ENCODE results near the gene ARR3.
"Not testable (repeated sequence)": the region's sequence is repeated elsewhere in the genome, so short reads cannot be mapped to it uniquely, and the experiment has no call there.

The ARR3 gene

GRCh38 chrX:70274029-70274428 is 5.9 kb downstream of the ARR3 start:
- DNase-seq (ENCODE audit: low read depth, low spot score); H3K27ac ChIP-seq: not testable (repeated sequence)

DNA sequence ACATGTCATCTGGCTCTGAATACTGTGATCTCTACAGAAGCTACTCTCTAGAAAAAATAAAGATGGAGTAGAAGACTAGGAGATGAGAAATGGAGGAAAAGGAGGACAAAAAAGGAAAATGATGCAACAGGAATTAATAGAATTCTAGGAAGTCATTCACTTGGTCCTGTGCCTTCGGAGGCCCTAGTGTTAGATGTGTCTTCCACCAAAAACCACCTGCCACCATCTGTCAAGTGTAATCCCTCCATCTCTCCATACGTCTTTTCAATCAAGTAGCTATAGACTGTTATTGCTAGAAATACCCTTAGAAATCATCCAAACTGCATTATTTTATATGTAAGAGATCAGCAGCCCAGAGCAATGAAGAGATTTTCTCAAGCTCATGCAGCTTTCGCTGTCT is 10.9 kb downstream of the ARR3 start:
- H3K27ac ChIP-seq = no peak overlapping the region
- DNase-seq (ENCODE audit: low read depth, low spot score) = no peak

- no peak for DNase-seq (ENCODE audit: low read depth, low spot score)
- no peak overlapping the region for H3K27ac ChIP-seq
These were observed 12.4 kb downstream of the ARR3 start for GRCh38 chrX:70280573-70280972.

DNA sequence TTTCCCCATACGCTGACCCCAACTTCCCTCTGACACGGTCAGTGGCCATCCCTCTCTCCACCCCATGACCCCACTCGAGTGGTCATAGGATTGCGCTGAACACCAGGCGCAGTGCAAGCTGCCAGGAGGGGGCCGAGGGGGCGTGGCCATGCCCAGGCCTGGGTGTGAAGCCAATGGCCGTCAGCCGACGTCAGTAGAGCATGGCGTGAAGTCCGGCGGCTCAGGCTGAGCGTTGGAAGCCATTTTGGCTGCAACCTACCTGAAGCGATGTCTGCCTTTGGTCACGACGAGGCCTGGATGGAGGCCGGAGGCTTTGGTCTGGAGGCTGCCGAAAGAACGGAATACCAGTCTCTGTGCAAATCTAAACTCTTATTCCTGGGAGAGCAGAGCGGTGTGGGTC is 13.8 kb downstream of the ARR3 start, which contains the start of gene RAB41:
RAB41 (plus strand) TSS at position 222 of the 400 bp plus-strand sequence; CDS start at position 268, 46 bp downstream.
- no peak within 1 kb of the TSS for H3K27ac ChIP-seq
- DNase-seq (ENCODE audit: low read depth, low spot score) = no peak

GRCh38 chrX:70289168-70289792 is 21.1 kb downstream of the ARR3 start:
- H3K27ac ChIP-seq = peak overlapping the region; percentile 46
- DNase-seq (ENCODE audit: low read depth, low spot score) = no peak

DNA sequence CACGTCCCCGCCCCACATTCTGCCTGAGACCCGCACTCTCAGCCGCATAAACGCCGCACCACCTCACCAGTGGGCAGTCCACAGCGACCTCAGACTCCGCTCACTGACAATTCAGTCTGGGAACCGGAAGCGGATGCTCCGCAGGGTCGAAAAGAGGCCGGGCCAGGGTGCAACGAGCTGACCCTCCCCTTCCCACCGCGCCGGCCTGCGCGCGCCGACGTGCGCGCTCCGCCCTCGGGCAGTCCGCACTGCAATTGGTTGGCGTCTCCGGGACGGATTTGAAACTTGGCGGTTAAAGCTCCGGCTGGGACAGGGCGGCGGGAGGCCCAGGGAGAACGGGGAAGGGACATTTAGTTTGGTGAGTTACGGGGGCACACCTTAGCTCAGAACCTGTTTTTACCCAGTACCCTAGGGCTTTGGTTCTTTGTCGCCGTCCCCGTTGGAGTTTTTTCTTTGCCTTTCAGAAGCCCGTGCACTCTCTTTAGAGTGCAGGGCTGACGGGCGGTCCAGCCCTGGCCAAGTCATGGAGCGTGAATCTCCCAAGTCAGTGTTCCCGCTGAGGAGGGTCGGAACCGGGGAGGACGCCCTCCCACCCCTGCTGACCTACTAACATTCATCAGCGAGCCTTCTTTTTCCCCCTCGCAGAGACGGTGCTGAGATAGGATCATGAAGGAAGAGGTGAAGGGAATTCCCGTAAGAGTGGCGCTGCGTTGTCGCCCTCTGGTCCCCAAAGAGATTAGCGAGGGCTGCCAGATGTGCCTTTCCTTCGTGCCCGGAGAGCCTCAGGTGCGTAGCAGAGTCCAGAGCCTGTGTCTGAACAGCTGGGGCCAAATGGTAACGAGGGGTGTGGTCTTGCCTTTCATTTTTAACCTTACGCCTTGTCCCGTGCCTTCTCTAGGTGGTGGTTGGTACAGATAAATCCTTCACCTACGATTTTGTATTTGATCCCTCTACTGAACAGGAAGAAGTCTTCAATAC is 21.9 kb downstream of the ARR3 start, which contains the start of the genes KIF4A and PDZD11:
KIF4A (plus strand) TSS at position 312 of the 978 bp plus-strand sequence; CDS start at position 667, 355 bp downstream.
PDZD11 (minus strand) TSS at position 135 of the 978 bp plus-strand sequence. CDS start 586 bp downstream, outside the sequence.
- H3K27ac ChIP-seq = peak within 1 kb of the TSS; percentile 46
- DNase-seq (ENCODE audit: low read depth, low spot score) = peak; percentile 20

GRCh38 chrX:70292788-70293187 is 24.7 kb downstream of the ARR3 start:
- no peak for DNase-seq (ENCODE audit: low read depth, low spot score)
- H3K27ac ChIP-seq = no peak overlapping the region

DNA sequence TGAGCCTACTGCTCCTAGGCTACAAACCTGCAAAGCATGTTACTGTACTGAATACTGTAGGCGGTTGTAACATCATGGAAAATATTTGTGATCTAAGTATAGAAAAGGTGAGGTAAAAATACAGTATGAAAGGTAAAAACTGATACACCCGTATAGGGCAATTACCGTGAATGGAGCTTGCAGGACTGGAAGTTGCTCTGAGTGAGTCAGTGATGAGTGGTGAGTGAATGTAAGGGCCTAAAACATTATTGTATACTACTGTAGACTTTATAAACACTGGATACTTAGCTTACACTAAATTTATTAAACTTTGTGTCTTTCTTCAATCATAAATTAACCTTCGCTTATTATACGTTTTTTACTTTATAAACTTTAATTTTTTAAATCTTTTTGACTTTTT is 25.5 kb downstream of the ARR3 start:
- no peak overlapping the region for H3K27ac ChIP-seq
- no peak for DNase-seq (ENCODE audit: low read depth, low spot score)

DNA sequence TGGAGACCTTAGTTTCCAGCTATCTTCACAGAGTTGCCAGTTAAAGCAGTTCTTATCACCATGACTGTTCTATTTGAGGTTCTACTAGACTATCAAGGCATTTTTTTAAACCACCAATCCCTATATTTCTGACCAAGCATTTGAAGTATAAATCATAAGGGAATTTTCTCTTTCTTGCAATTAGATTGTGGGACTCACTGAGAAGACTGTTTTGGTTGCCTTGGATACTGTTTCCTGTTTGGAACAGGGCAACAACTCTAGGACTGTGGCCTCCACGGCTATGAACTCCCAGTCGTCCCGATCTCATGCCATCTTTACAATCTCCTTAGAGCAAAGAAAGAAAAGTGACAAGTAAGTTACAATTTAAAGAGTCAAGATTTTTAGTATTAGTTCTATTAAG is 33.6 kb downstream of the ARR3 start:
- H3K27ac ChIP-seq = no peak overlapping the region
- no peak for DNase-seq (ENCODE audit: low read depth, low spot score)

- H3K27ac ChIP-seq = no peak overlapping the region
- no peak for DNase-seq (ENCODE audit: low read depth, low spot score)
These were observed 45.4 kb downstream of the ARR3 start for GRCh38 chrX:70313503-70313902.

DNA sequence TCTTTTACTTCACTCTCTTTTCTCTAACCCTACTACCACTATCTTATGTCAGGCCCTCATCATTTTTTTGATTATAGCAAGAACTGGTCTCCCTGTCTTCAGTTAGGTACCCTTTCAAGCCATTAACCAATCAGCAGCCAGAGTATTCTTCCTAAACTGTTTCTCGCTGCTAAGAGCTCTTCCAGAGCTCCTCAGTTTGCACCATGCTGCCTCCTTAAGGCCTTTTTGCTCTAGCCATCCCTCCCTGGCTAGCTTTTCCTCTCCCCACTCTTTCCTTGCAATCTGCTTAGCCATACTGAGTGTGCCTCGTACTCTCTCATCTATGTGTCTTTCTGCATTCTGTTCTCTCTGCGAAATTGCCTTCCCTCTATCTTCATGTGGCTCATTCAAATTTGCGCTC is 54.6 kb downstream of the ARR3 start:
- H3K27ac ChIP-seq = no peak overlapping the region

DNA sequence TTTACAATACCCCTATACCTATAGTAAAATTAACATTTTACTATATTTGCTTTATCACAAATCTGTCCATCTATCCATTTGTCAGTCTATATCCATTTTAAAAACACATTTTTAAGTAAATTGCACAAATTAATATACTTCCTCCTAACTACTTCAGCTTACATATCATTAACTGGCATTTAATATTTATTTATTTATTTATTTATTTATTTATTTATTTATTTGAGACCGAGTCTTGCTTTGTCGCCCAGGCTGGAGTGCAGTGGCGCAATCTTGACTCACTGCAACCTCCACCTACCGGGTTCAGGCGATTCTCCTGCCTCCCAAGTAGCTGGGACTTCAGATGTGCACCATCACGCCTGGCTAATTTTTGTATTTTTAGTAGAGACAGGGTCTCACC is 55.5 kb downstream of the ARR3 start:
- DNase-seq (ENCODE audit: low read depth, low spot score); H3K27ac ChIP-seq: not testable (repeated sequence)

More for the DNA sequence above, 54.6 kb downstream of the ARR3 start:
- DNase-seq (ENCODE audit: low read depth, low spot score) = no peak

- no peak overlapping the region for H3K27ac ChIP-seq
- no peak for DNase-seq (ENCODE audit: low read depth, low spot score)
These were observed 56.2 kb downstream of the ARR3 start for GRCh38 chrX:70324326-70324725.

DNA sequence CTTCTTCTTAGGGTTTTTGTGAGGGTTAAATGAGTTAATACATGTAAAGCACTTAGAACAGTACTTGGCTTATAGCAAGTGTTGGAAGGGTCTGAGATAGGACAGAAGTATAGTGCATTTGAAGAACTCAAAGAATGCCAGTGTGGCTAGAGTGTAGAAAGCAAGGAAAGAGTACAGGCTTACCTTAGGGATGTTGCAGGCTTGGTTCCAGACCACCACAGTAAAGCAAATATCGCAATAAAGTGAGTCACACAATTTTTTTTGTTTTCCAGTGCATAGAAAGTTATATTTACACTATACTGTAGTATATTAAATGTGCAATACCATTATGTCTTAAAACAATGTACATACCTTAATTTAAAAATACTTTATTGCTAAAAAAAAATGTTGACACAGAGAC is 63.0 kb downstream of the ARR3 start:
- no peak for DNase-seq (ENCODE audit: low read depth, low spot score)
- H3K27ac ChIP-seq = no peak overlapping the region

All from epithelial cell of prostate (primary cell).